Transverse colon (tissue), 3 donors: ENCODE results near the gene VPS26C.
A peak's percentile ranks its signal among the peaks of the same experiment; 100 is the strongest.

Experiments
- CTCF ChIP-seq, 5 experiments: fragments of 200-600 bp in 3 of 5; fragments of 450-650 bp in 2 of 5; sonication (generic) in 3 of 5; IDR thresholded peaks; 1 replicate in 2 of 5; 2 replicates in 3 of 5; pipeline ENCODE4 v1.5.1; 2016 to 2017; ENCODE audit warnings: antibody characterized with exemption in 5 of 5, inconsistent platforms in 3 of 5, mild to moderate bottlenecking in 2 of 5, moderate library complexity in 1 of 5
- POLR2A ChIP-seq: fragments of 450-650 bp; IDR thresholded peaks from one replicate; pipeline ENCODE4 v1.6.1; 2016; ENCODE audit warnings: antibody characterized with exemption, mild to moderate bottlenecking, moderate library complexity

- TF ChIP-seq CTCF (IDR thresholded peaks at IDR 0.05) (no peak), POLR2A (peak; percentile 40)
Measured at GRCh38 chr21:37257967-37258877, 8.9 kb downstream of the VPS26C start.
